ENCODE measurements around the gene FBXW11. TPM values are rescaled to one million over a fixed set of nuclear protein-coding genes. Genes with fewer than 3 reads are reported as not detected.

Gene FBXW11
- total and polyA plus RNA-seq, 2 of the 8 experiments (the other 6 are each of a cell fraction or from before 2014, with no cell fraction given), result 45.0 to 75.6 TPM

DNA sequence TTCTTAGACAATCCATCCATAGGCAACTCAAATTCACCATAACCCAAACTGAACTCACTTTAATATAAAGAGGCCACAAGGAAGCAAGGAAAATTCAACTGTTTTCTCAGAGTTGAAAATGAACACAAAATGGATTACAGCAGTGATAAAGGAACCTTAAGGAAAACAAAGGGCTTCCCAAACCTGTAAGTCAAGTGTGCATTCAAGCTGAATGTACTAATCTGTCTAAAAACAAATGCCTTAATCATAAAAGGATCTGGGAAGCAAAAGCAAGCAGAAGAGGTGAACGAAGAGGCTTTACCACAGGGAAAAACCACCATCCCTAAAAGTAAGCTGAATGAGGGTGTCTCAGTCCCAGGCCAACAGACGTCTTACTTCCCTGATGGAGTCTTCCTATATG lies 13.6 kb downstream of the FBXW11 start:
- Histone ChIP-seq H3K4me3 (ENCODE audit: extremely low read depth in 1 of 4, insufficient read depth in 2 of 4, low read depth in 3 of 4, low read length in 4 of 4) (no peak overlapping the region), H3K4me2 (ENCODE audit: insufficient read depth in 1 of 2, low read depth in 2 of 2, low read length in 2 of 2) (no peak overlapping the region), H4K8ac (ENCODE audit: extremely low read depth, insufficient read depth, low read length) (no peak overlapping the region), H3K9me3 (ENCODE audit: insufficient read depth in 2 of 2, low read depth in 1 of 2, low read length in 1 of 2) (no peaks in the 10 kb centered on the region), H3K56ac (replicated peaks; ENCODE audit: insufficient read length, low read depth, low read length) (no peak overlapping the region), H3K4ac (replicated peaks; ENCODE audit: insufficient read length, low read depth, low read length) (no peak overlapping the region), H2BK12ac (ENCODE audit: low read depth, low read length) (no peak overlapping the region), H4K5ac (ENCODE audit: insufficient read length, low read depth, low read length) (no peak overlapping the region), H3K18ac (ENCODE audit: extremely low read depth, low read length) (no peak overlapping the region), H2BK20ac (ENCODE audit: low read length) (no peak overlapping the region), H3K27ac (ENCODE audit: low read depth, low read length) (no peak overlapping the region), H2BK5ac (ENCODE audit: low read depth, low read length) (no peak overlapping the region), H3K23ac (ENCODE audit: insufficient read length) (no peak overlapping the region), H3K79me2 (ENCODE audit: control insufficient read depth in 1 of 2, insufficient read depth in 2 of 2, low read length in 2 of 2) (peaks cover 33 to 98% of the 10 kb centered on the region in 2 experiments), H4K91ac (replicated peaks; ENCODE audit: insufficient read length, low read length) (no peak overlapping the region), H3K79me1 (ENCODE audit: low read depth, low read length) (peaks cover 2% of the 10 kb centered on the region), H2BK15ac (ENCODE audit: low read length) (no peak overlapping the region), H3K14ac (ENCODE audit: insufficient read length) (no peak overlapping the region), H3K9ac (replicated peaks in 1 of 4; ENCODE audit: extremely low read depth in 1 of 4, low read depth in 3 of 4, low read length in 3 of 4) (no peak overlapping the region), H2AK5ac (ENCODE audit: low read depth, low read length) (no peak overlapping the region), H2BK120ac (replicated peaks; ENCODE audit: low read depth, low read length) (no peak overlapping the region), H3K4me1 (replicated peaks in 1 of 4; ENCODE audit: control insufficient read depth in 3 of 4, insufficient read depth in 4 of 4, low read length in 3 of 4) (peaks cover 2 to 14% (median 8%) of the 10 kb centered on the region in 4 experiments; a peak in 4 of 7 replicates), H4K20me1 (replicated peaks in 1 of 2; ENCODE audit: control insufficient read depth in 1 of 2, insufficient read depth in 2 of 2, low read length in 2 of 2) (peaks cover 12 to 24% of the 10 kb centered on the region in 2 experiments), H3K27me3 (replicated peaks in 1 of 4; ENCODE audit: control insufficient read depth in 3 of 4, extremely low read depth in 1 of 4, insufficient read depth in 3 of 4, low read length in 3 of 4) (no peaks in the 10 kb centered on the region), H2AFZ (ENCODE audit: low read length) (no peak overlapping the region), H3K23me2 (ENCODE audit: low read depth, low read length) (no peaks in the 10 kb centered on the region; the same call in 1 of the 2 replicates), H3K36me3 (ENCODE audit: control insufficient read depth in 2 of 4, insufficient read depth in 4 of 4, low read length in 3 of 4) (peaks cover 0 to 27% (median 4%) of the 10 kb centered on the region in 4 experiments; a peak in 2 of 8 replicates)
- no peak for TF ChIP-seq NRF1 (IDR thresholded peaks at IDR 0.05; ENCODE audit: low read depth, low read length)
- no peak for TF ChIP-seq TAF1 (IDR thresholded peaks at IDR 0.05; ENCODE audit: low read depth, low read length)
- no peak for TF ChIP-seq ATF2 (IDR thresholded peaks at IDR 0.05; ENCODE audit: low read length)
- ChIA-PET POLR2A (ENCODE audit: partially characterized antibody) (interaction anchor here (1.3 kb wide), 1 partner anchor 14 kb away, joined by 3 read pairs; the partner anchor contains the start of gene FBXW11), CTCF (ENCODE audit: partially characterized antibody) (interaction anchor here (1.2 to 1.7 kb wide), 5 partner anchors 20 to 86 kb away, joined by 3 to 7 read pairs (median 4); no protein-coding TSS in a partner anchor)
- WGBS, 2 experiments (ENCODE audit: extremely low coverage in 1 of 2, insufficient coverage in 1 of 2, insufficient read length in 1 of 2, insufficient replicate concordance in 2 of 2, low coverage in 1 of 2, low lambda C conversion rate in 2 of 2, missing lambda C conversion rate in 1 of 2), result 83% methylated on average over 2 of the region's 2 CpGs; no CpG with 5 or more reads in 1 of the 2 experiments
- FAIRE-seq, result no peak
- DNase-seq (ENCODE audit: low read depth in 1 of 2, low spot score in 2 of 2), result no peak

Measured in H1 (cell line).